GM18909 (cell line): ENCODE data around the gene GLRX.

Experiments
- ATAC-seq: cut with Tn5 transposase; IDR thresholded peaks from one replicate; pipeline ENCODE4 v1.9.1; 2021; ENCODE audit warnings: mild to moderate bottlenecking; ENCODE audit not compliant: unreplicated experiment, poor library complexity

The GLRX gene

GRCh38 chr5:95786821-95787418 is 35.6 kb downstream of the GLRX start:
- no peak for ATAC-seq

GRCh38 chr5:95784514-95785302 is 37.8 kb downstream of the GLRX start:
- ATAC-seq = no peak

GRCh38 chr5:95783661-95784060 is 38.9 kb downstream of the GLRX start:
- no peak for ATAC-seq

GRCh38 chr5:95782181-95782580 is 40.3 kb downstream of the GLRX start:
- ATAC-seq = no peak

GRCh38 chr5:95781101-95781583 is 41.4 kb downstream of the GLRX start:
- peak; percentile 95 for ATAC-seq

DNA sequence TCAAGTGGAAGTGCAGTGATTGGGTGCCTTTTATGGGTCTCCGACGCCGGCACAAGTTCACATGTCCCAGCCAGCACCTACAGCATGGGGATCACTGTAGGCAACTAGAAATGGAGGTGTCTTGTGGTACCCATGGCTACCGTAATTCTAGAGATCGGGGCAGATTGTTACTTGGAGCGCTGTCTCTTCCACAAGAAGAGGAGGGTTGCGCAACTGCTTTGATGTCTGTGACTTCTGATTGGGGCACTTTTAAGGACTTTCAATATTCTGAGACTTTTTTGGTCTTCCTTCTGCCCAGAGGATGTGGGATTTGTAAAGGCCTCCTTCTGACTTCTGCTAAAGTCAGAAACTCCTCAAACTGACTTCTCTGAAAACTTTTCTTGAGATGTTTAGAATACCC is 41.9 kb downstream of the GLRX start:
- ATAC-seq = no peak

GRCh38 chr5:95779611-95780010 is 42.9 kb downstream of the GLRX start:
- no peak for ATAC-seq

- ATAC-seq = no peak
These were observed 43.7 kb downstream of the GLRX start for GRCh38 chr5:95778713-95779436.

- no peak for ATAC-seq
These were observed 45.1 kb downstream of the GLRX start for GRCh38 chr5:95777441-95777840.

DNA sequence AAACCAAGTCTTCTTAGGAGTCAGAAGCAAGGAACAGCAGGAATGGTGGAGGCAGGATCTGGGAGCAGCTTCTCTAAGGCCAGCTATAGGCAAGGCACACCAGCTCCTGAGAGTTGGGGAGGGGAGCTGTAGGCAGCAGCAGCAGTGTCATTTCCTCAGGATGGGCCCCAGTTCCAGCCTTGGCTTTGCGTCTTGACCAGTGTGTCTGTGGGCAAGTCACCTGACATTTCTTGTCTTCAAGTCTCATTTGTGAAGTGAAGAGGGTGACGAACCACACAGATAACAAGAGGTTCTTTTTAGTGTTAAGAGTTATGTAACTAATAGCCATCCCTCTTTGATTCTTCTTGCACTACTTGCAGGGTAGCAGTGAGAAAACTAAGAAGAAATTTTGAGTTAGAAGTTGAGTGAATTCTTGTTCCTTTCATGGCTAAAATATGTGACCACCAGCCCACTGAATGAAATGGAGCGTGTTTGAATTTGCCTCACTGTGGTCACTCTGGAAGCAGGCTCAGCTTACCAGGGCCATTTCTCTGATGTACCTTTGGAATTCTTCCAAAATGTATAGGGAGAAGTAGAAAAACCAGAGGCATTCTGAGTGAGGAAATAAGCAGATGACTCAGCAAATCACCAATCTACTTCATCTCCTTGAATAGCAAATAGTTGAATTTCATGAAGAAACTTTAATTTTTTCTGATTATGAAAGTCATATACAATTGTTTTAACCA is 49.0 kb downstream of the GLRX start:
- ATAC-seq = no peak

GRCh38 chr5:95771892-95772291 is 50.6 kb downstream of the GLRX start:
- ATAC-seq = no peak

DNA sequence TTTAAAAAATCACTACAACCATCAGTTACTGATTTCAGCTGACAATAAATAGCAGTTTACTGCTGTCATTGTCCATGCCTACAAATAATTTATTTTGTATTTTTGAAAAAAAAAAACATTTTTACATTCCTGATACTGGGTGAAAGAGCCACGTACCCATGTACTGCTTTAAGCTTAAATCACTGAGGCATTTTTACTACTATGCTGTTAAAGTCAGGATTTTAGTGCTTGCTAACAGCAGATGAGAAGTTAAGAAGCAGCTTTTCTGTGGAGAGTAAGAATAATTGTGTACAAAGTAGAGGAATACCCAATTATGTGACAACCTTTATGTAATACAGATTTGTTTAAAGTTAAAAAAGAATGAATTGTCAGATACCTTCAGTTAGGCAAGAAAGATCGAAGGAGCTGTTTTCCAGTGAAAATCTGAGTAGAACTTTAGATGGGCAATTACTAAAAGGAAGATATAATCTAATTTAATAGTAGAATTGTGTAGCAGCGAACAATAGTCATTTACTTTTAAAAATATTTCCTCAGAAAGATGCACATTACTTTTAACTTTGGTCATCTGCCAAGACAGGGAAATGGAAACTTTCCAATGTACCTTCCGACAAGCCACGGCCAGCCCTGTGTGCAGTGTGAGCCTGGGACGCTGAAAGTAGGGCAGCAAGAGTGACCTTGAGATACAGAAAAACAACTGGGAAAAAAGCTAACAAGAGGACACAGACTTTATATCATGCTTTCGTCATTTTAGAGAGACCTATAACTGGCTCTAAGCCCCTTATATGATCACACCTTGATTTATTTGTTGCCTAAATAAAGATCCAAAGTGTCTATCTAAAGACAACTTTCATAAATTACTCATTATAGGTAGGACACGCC is 51.5 kb downstream of the GLRX start:
- no peak for ATAC-seq

GRCh38 chr5:95768731-95769130 is 53.8 kb downstream of the GLRX start:
- no peak for ATAC-seq

GRCh38 chr5:95763941-95764340 is 58.6 kb downstream of the GLRX start:
- no peak for ATAC-seq
